SJCRH30 (cell line): ENCODE results near the gene RBMS3. TPM values are rescaled to one million over a fixed set of nuclear protein-coding genes. Genes with fewer than 3 reads are reported as not detected.
A peak's percentile ranks its signal among the peaks of the same experiment; 100 is the strongest.

Experiments used
- DNase-seq, 2 experiments: peaks; one replicate each; pipeline ENCODE4 v3.0.0-alpha.2; 2015 to 2020
- H3K27ac ChIP-seq: fragments of 250-450 bp; sonication (Bioruptor Pico); 2 replicates; pipeline ENCODE4 v1.5.1; 2020; ENCODE audit warnings: mild to moderate bottlenecking, moderate library complexity
- H3K27me3 ChIP-seq: fragments of 250-450 bp; sonication (Bioruptor Pico); 2 replicates; pipeline ENCODE4 v1.5.1; 2020; ENCODE audit warnings: mild to moderate bottlenecking, moderate library complexity
- H3K36me3 ChIP-seq: fragments of 250-450 bp; sonication (Bioruptor Pico); 2 replicates; pipeline ENCODE4 v1.5.1; 2020; ENCODE audit warnings: mild to moderate bottlenecking, moderate library complexity
- H3K4me1 ChIP-seq: fragments of 250-450 bp; sonication (Bioruptor Pico); 2 replicates; pipeline ENCODE4 v1.5.1; 2020; ENCODE audit warnings: mild to moderate bottlenecking, moderate library complexity
- H3K4me3 ChIP-seq: fragments of 250-450 bp; sonication (Bioruptor Pico); 2 replicates; pipeline ENCODE4 v1.5.1; 2020; ENCODE audit warnings: mild to moderate bottlenecking, moderate library complexity
- H3K9me3 ChIP-seq: fragments of 250-450 bp; sonication (Bioruptor Pico); replicated peaks from 2 replicates; pipeline ENCODE4 v1.5.1; 2020; ENCODE audit warnings: mild to moderate bottlenecking, moderate library complexity
- total RNA-seq: library from RNA; depleted of rRNA; stranded (reverse); fragments of >200 nt; shearing (Covaris generic); gene quantifications from 2 replicates; pipeline ENCODE4 v1.2.3, GENCODE V29; 2014

The RBMS3 gene
- total RNA-seq, 1 experiment from 2014 or later: 9.5 TPM

GRCh38 chr3:29283231-29284119, 2.6 kb downstream of the RBMS3 start:
- Histone ChIP-seq H3K27me3 (no peaks in the 10 kb centered on the region), H3K4me1 (peaks cover 13% of the 10 kb centered on the region; the same call in 1 of the 2 replicates), H3K36me3 (no peaks in the 10 kb centered on the region), H3K27ac (peak overlapping the region; percentile 74), H3K4me3 (peak overlapping the region; percentile 61), H3K9me3 (no peaks in the 10 kb centered on the region)
- DNase-seq: peak in 1 of 2 experiments; percentile 19

- no peaks in the 10 kb centered on the region for H3K36me3 ChIP-seq
- peaks cover 13% of the 10 kb centered on the region; the same call in 1 of the 2 replicates for H3K4me1 ChIP-seq
- no peak overlapping the region; the same call in 1 of the 2 replicates for H3K27ac ChIP-seq
- DNase-seq: no peak
- H3K4me3 ChIP-seq: no peak overlapping the region
- no peaks in the 10 kb centered on the region for H3K27me3 ChIP-seq
- no peaks in the 10 kb centered on the region for H3K9me3 ChIP-seq
These were observed 3.6 kb downstream of the RBMS3 start for GRCh38 chr3:29284497-29284896.

- peak overlapping the region; percentile 18 for H3K4me3 ChIP-seq
- H3K27me3 ChIP-seq: no peaks in the 10 kb centered on the region
- peaks cover 13% of the 10 kb centered on the region; the same call in 1 of the 2 replicates for H3K4me1 ChIP-seq
- peak overlapping the region; percentile 44 for H3K27ac ChIP-seq
- H3K36me3 ChIP-seq: no peaks in the 10 kb centered on the region
- no peaks in the 10 kb centered on the region for H3K9me3 ChIP-seq
- peak in 1 of 2 experiments; percentile 36 for DNase-seq
These were observed 4.7 kb downstream of the RBMS3 start for GRCh38 chr3:29285471-29286071.

- no peak for DNase-seq
- H3K27ac ChIP-seq: peak overlapping the region; percentile 44
- peak overlapping the region; percentile 18; the same call in 1 of the 2 replicates for H3K4me3 ChIP-seq
- H3K4me1 ChIP-seq: peaks cover 23% of the 10 kb centered on the region
- H3K9me3 ChIP-seq: no peaks in the 10 kb centered on the region
- no peaks in the 10 kb centered on the region for H3K27me3 ChIP-seq
- no peaks in the 10 kb centered on the region for H3K36me3 ChIP-seq
These were observed 5.8 kb downstream of the RBMS3 start for GRCh38 chr3:29286478-29287240.

GRCh38 chr3:29290596-29290995, 9.7 kb downstream of the RBMS3 start:
- no peaks in the 10 kb centered on the region for H3K36me3 ChIP-seq

GRCh38 chr3:29291260-29291981, 10.6 kb downstream of the RBMS3 start:
- no peaks in the 10 kb centered on the region for H3K36me3 ChIP-seq
- H3K9me3 ChIP-seq: no peaks in the 10 kb centered on the region
- no peak overlapping the region for H3K4me3 ChIP-seq
- no peak overlapping the region for H3K27ac ChIP-seq
- no peaks in the 10 kb centered on the region for H3K27me3 ChIP-seq
- DNase-seq: peak; percentile 26 to 56
- H3K4me1 ChIP-seq: peaks cover 22% of the 10 kb centered on the region

More at GRCh38 chr3:29290596-29290995, 9.7 kb downstream of the RBMS3 start:
- Histone ChIP-seq H3K4me1 (peaks cover 27% of the 10 kb centered on the region), H3K27ac (no peak overlapping the region), H3K9me3 (no peaks in the 10 kb centered on the region), H3K4me3 (no peak overlapping the region), H3K27me3 (no peaks in the 10 kb centered on the region)
- DNase-seq: no peak

- H3K27ac ChIP-seq: no peak overlapping the region
- no peak for DNase-seq
- no peak overlapping the region for H3K4me3 ChIP-seq
These were observed 11.1 kb downstream of the RBMS3 start for GRCh38 chr3:29291982-29292363.

GRCh38 chr3:29293421-29293820, 12.6 kb downstream of the RBMS3 start:
- Histone ChIP-seq H3K27me3 (no peaks in the 10 kb centered on the region), H3K27ac (no peak overlapping the region)

More at GRCh38 chr3:29291982-29292363, 11.1 kb downstream of the RBMS3 start:
- peaks cover 17% of the 10 kb centered on the region for H3K4me1 ChIP-seq
- no peaks in the 10 kb centered on the region for H3K36me3 ChIP-seq
- H3K9me3 ChIP-seq: no peaks in the 10 kb centered on the region
- no peaks in the 10 kb centered on the region for H3K27me3 ChIP-seq

GRCh38 chr3:29297998-29298397, 17.1 kb downstream of the RBMS3 start:
- Histone ChIP-seq H3K27me3 (no peaks in the 10 kb centered on the region), H3K27ac (no peak overlapping the region), H3K36me3 (no peaks in the 10 kb centered on the region), H3K4me3 (no peak overlapping the region), H3K9me3 (no peaks in the 10 kb centered on the region), H3K4me1 (no peaks in the 10 kb centered on the region)
- DNase-seq: no peak

More at GRCh38 chr3:29293421-29293820, 12.6 kb downstream of the RBMS3 start:
- Histone ChIP-seq H3K36me3 (no peaks in the 10 kb centered on the region), H3K9me3 (no peaks in the 10 kb centered on the region), H3K4me3 (no peak overlapping the region), H3K4me1 (peaks cover 14% of the 10 kb centered on the region)
- no peak for DNase-seq

GRCh38 chr3:29301332-29302019, 20.6 kb downstream of the RBMS3 start:
- Histone ChIP-seq H3K36me3 (no peaks in the 10 kb centered on the region), H3K27me3 (no peaks in the 10 kb centered on the region), H3K9me3 (no peaks in the 10 kb centered on the region), H3K27ac (no peak overlapping the region), H3K4me1 (no peaks in the 10 kb centered on the region), H3K4me3 (no peak overlapping the region)
- no peak for DNase-seq

- Histone ChIP-seq H3K36me3 (no peaks in the 10 kb centered on the region), H3K27ac (no peak overlapping the region), H3K27me3 (no peaks in the 10 kb centered on the region), H3K4me1 (no peaks in the 10 kb centered on the region), H3K4me3 (no peak overlapping the region), H3K9me3 (no peaks in the 10 kb centered on the region)
- DNase-seq: no peak
These were observed 21.7 kb downstream of the RBMS3 start for GRCh38 chr3:29302619-29303018.

- H3K27ac ChIP-seq: no peak overlapping the region
- no peaks in the 10 kb centered on the region for H3K4me1 ChIP-seq
- DNase-seq: peak in 1 of 2 experiments; percentile 2
- no peaks in the 10 kb centered on the region for H3K9me3 ChIP-seq
- H3K36me3 ChIP-seq: no peaks in the 10 kb centered on the region
- no peak overlapping the region for H3K4me3 ChIP-seq
- no peaks in the 10 kb centered on the region for H3K27me3 ChIP-seq
These were observed 26.4 kb downstream of the RBMS3 start for GRCh38 chr3:29307295-29307694.

GRCh38 chr3:29310865-29311264, 30.0 kb downstream of the RBMS3 start:
- Histone ChIP-seq H3K4me3 (no peak overlapping the region), H3K27ac (no peak overlapping the region), H3K4me1 (no peaks in the 10 kb centered on the region), H3K36me3 (no peaks in the 10 kb centered on the region), H3K27me3 (no peaks in the 10 kb centered on the region), H3K9me3 (no peaks in the 10 kb centered on the region)
- DNase-seq: no peak

- H3K9me3 ChIP-seq: no peaks in the 10 kb centered on the region
- no peak for DNase-seq
- H3K4me3 ChIP-seq: no peak overlapping the region
- no peaks in the 10 kb centered on the region for H3K27me3 ChIP-seq
- H3K27ac ChIP-seq: no peak overlapping the region
- H3K4me1 ChIP-seq: no peaks in the 10 kb centered on the region
- H3K36me3 ChIP-seq: no peaks in the 10 kb centered on the region
These were observed 30.9 kb downstream of the RBMS3 start for GRCh38 chr3:29311795-29312194.
